HG02571 (cell line): Measurements from ENCODE around the gene CCDC83.
A peak's percentile ranks its signal among the peaks of the same experiment; 100 is the strongest.

Experiments used
- ATAC-seq: cut with Tn5 transposase; IDR thresholded peaks from one replicate; pipeline ENCODE4 v1.9.1; 2021; ENCODE audit warnings: mild to moderate bottlenecking, moderate library complexity; ENCODE audit not compliant: unreplicated experiment

CCDC83 gene

GRCh38 chr11:85855341-85855656 is at the start of gene CCDC83:
Gene CCDC83, plus strand, starts transcription at chr11:85855383. Its CDS starts 9,741 bp downstream, at chr11:85865124.
- no peak for ATAC-seq

- no peak for ATAC-seq
These were observed 49.8 kb upstream of the CCDC83 start for GRCh38 chr11:85805387-85805786.

GRCh38 chr11:85806016-85806415 is 49.2 kb upstream of the CCDC83 start:
- no peak for ATAC-seq

GRCh38 chr11:85806876-85807275 is 48.3 kb upstream of the CCDC83 start:
- no peak for ATAC-seq

GRCh38 chr11:85809191-85809590 is 46.0 kb upstream of the CCDC83 start:
- peak; percentile 47 for ATAC-seq

GRCh38 chr11:85809863-85810262 is 45.3 kb upstream of the CCDC83 start:
- ATAC-seq: no peak

GRCh38 chr11:85810521-85810870 is 44.7 kb upstream of the CCDC83 start:
- ATAC-seq: no peak

GRCh38 chr11:85810871-85811611 is 44.1 kb upstream of the CCDC83 start, which contains the start of gene SYTL2:
Gene SYTL2, minus strand, starts transcription at chr11:85811141. Its CDS starts 53,416 bp downstream, at chr11:85757725.
- ATAC-seq: peak; percentile 86

- no peak for ATAC-seq
These were observed 43.6 kb upstream of the CCDC83 start for GRCh38 chr11:85811624-85812023.

- no peak for ATAC-seq
These were observed 41.5 kb upstream of the CCDC83 start for GRCh38 chr11:85813721-85814120.

- no peak for ATAC-seq
These were observed 39.8 kb upstream of the CCDC83 start for GRCh38 chr11:85815186-85815931.

GRCh38 chr11:85819441-85819840 is 35.7 kb upstream of the CCDC83 start:
- no peak for ATAC-seq

GRCh38 chr11:85821636-85822035 is 33.5 kb upstream of the CCDC83 start:
- ATAC-seq: no peak

GRCh38 chr11:85822814-85823213 is 32.4 kb upstream of the CCDC83 start:
- ATAC-seq: no peak

- no peak for ATAC-seq
These were observed 31.4 kb upstream of the CCDC83 start for GRCh38 chr11:85823816-85824215.

GRCh38 chr11:85825616-85826015 is 29.6 kb upstream of the CCDC83 start:
- no peak for ATAC-seq

- ATAC-seq: no peak
These were observed 28.9 kb upstream of the CCDC83 start for GRCh38 chr11:85826116-85826855.

- no peak for ATAC-seq
These were observed 27.2 kb upstream of the CCDC83 start for GRCh38 chr11:85827748-85828639.

GRCh38 chr11:85828640-85828978 is 26.6 kb upstream of the CCDC83 start:
- ATAC-seq: no peak

- no peak for ATAC-seq
These were observed 26.0 kb upstream of the CCDC83 start for GRCh38 chr11:85829172-85829571.

GRCh38 chr11:85831050-85831449 is 24.1 kb upstream of the CCDC83 start:
- ATAC-seq: no peak
